Spleen (tissue), 7 donors: ENCODE measurements around the gene LAIR2.

Experiments used
- POLR2A ChIP-seq, 3 donors: fragments of 450-650 bp; IDR thresholded peaks; one replicate each; pipeline ENCODE4 v1.5.1; 2017; ENCODE audit warnings: antibody characterized with exemption in 3 of 3, mild to moderate bottlenecking in 1 of 3
- TF ChIP-seq, protein P1 (sequence below), 11 experiments: fragments of 200-600 bp in 7 of 11; fragments of 450-650 bp in 4 of 11; sonication (generic) in 4 of 11; IDR thresholded peaks in 8 of 11; conservative IDR thresholded peaks in 3 of 11; 1 replicate in 7 of 11; 2 replicates in 4 of 11; pipeline versions ENCODE4 v1.4.0 to v1.8.0; 2016 to 2021; ENCODE audit warnings: antibody characterized with exemption in 11 of 11, inconsistent platforms in 4 of 11, mild to moderate bottlenecking in 1 of 11
- donor health status: DM: no; HTN: no; CAD: no; lungs with moderate emphysema.
- donor health status: DM: no; HTN: no; CAD: no.
- donor health status: DM: no; HTN: no; CAD: no.

DNA sequence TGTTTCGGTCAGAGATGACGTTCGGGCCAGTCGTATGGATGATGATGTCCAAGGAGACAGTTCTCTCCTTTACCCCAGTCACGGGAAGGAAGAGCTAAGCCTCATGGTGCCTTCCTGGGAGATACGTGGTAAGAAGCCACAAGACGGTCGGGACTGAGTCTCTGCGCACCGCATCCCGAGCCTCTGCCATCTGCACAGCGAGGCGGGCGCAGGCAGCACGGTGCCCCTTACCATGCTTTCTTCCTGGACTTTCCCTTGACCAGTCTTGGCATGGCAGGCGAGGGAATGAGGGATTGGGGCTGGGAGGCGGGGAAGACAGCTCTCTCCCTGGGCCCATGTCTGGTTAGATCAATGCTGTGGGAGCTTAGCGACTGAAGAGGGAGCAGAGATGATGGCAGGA is 10.1 kb upstream of the LAIR2 start:
- TF ChIP-seq, protein P1, sequence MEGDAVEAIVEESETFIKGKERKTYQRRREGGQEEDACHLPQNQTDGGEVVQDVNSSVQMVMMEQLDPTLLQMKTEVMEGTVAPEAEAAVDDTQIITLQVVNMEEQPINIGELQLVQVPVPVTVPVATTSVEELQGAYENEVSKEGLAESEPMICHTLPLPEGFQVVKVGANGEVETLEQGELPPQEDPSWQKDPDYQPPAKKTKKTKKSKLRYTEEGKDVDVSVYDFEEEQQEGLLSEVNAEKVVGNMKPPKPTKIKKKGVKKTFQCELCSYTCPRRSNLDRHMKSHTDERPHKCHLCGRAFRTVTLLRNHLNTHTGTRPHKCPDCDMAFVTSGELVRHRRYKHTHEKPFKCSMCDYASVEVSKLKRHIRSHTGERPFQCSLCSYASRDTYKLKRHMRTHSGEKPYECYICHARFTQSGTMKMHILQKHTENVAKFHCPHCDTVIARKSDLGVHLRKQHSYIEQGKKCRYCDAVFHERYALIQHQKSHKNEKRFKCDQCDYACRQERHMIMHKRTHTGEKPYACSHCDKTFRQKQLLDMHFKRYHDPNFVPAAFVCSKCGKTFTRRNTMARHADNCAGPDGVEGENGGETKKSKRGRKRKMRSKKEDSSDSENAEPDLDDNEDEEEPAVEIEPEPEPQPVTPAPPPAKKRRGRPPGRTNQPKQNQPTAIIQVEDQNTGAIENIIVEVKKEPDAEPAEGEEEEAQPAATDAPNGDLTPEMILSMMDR (IDR thresholded peaks at IDR 0.05 in 8 of 11, conservative IDR thresholded peaks at IDR 0.05 in 3 of 11): no peak
- TF ChIP-seq POLR2A (IDR thresholded peaks at IDR 0.05): no peak
